Mesenteric fat pad (tissue), 1 donor: ENCODE results near the gene COQ6. TPM values are rescaled to one million over a fixed set of nuclear protein-coding genes. Genes with fewer than 3 reads are reported as not detected.
"Not testable (repeated sequence)": the region's sequence is repeated elsewhere in the genome, so short reads cannot be mapped to it uniquely, and the experiment has no call there.

Experiments used
- DNase-seq: peaks from one replicate; pipeline ENCODE4 v3.0.0-alpha.2; 2020; ENCODE audit warnings: low spot score
- long read RNA-seq: library from polyadenylated mRNA; unstranded; transcript quantifications from one replicate; pipeline ENCODE4 v2.0.0, GENCODE V29; 2020
- total RNA-seq: library from RNA; stranded (reverse); fragmentation: NEBNext Ultra II Directional; extraction: Animal tissue kit (Norgen Biotek cat#: 25700); gene quantifications from one replicate; pipeline ENCODE4 v1.2.1, GENCODE V29; 2021
- donor health status: DM: yes; HTN: yes; CAD: no.

COQ6 gene
- 17.1 TPM for total RNA-seq
- long read RNA-seq, transcript COQ6-201 (12 exons, 2,118 nt) = major isoform, 89 of 119 reads
- long read RNA-seq, partial matches to known transcripts = 9 of 119 reads
- long read RNA-seq, other reads (novel, unspliced or antisense) = 19 of 119 reads

GRCh38 chr14:73949752-73950734 lies at the start of gene COQ6, which contains the start of gene FAM161B:
Gene COQ6 (plus strand): TSS chr14:73950302. CDS start chr14:73950333, 31 bp downstream.
Gene FAM161B (minus strand): TSS chr14:73950094. CDS start chr14:73950026, 68 bp downstream.
- DNase-seq = peak; percentile 95

GRCh38 chr14:73903028-73903427 lies 47.1 kb upstream of the COQ6 start:
- DNase-seq = no peak

GRCh38 chr14:73909681-73910080 lies 40.4 kb upstream of the COQ6 start:
- no peak for DNase-seq

- no peak for DNase-seq
Observed at GRCh38 chr14:73913256-73913655, 36.8 kb upstream of the COQ6 start.

GRCh38 chr14:73916324-73916723 lies 33.8 kb upstream of the COQ6 start:
- DNase-seq = no peak

GRCh38 chr14:73919457-73919856 lies 30.6 kb upstream of the COQ6 start:
- not testable (repeated sequence) for DNase-seq

GRCh38 chr14:73924337-73924736 lies 25.8 kb upstream of the COQ6 start:
- no peak for DNase-seq

GRCh38 chr14:73935666-73936065 lies 14.4 kb upstream of the COQ6 start:
- DNase-seq = no peak

- no peak for DNase-seq
Observed at GRCh38 chr14:73936548-73936947, 13.6 kb upstream of the COQ6 start.

GRCh38 chr14:73937012-73937411 lies 13.1 kb upstream of the COQ6 start:
- DNase-seq = no peak

- DNase-seq = no peak
Observed at GRCh38 chr14:73942180-73942579, 7.9 kb upstream of the COQ6 start.

- DNase-seq = no peak
Observed at GRCh38 chr14:73943083-73943482, 7.0 kb upstream of the COQ6 start.

- DNase-seq = no peak
Observed at GRCh38 chr14:73944432-73945158, 5.5 kb upstream of the COQ6 start.

GRCh38 chr14:73945159-73945670 lies 4.9 kb upstream of the COQ6 start:
- DNase-seq = no peak

GRCh38 chr14:73953731-73954130 lies 3.6 kb downstream of the COQ6 start:
- DNase-seq = no peak

- no peak for DNase-seq
Observed at GRCh38 chr14:73955674-73956073, 5.6 kb downstream of the COQ6 start.

- no peak for DNase-seq
Observed at GRCh38 chr14:73958591-73958990, 8.5 kb downstream of the COQ6 start.

GRCh38 chr14:73961192-73961591 lies 11.1 kb downstream of the COQ6 start:
- no peak for DNase-seq

GRCh38 chr14:73965216-73965615 lies 15.1 kb downstream of the COQ6 start:
- DNase-seq = no peak

GRCh38 chr14:73968885-73969284 lies 18.8 kb downstream of the COQ6 start:
- DNase-seq = no peak

GRCh38 chr14:73973497-73973896 lies 23.4 kb downstream of the COQ6 start:
- DNase-seq = no peak

- no peak for DNase-seq
Observed at GRCh38 chr14:73976125-73976524, 26.0 kb downstream of the COQ6 start.
